Measurements from ENCODE around the gene SRRM3.

DNA sequence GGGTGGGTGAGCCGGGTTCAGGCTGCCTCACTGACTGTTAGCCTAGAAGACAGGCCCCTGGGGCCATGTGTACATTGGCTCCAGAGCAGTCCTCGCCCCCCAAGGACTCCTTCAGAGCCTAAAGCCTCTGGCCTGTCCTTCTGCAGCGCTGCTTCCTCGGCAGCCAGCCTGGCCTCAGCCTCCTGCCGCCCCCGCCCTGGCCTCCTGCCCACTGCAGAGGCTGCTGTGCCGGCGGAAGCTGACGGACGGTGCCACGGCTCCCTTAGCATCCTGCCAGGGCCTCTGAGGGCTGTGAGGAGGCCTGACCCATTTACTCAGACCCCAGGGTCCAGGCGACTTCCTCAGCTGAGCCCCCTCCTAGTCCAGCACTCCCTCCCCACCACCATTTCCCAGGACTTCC lies 4.9 kb downstream of the SRRM3 start:
- TF ChIP-seq, protein P1, sequence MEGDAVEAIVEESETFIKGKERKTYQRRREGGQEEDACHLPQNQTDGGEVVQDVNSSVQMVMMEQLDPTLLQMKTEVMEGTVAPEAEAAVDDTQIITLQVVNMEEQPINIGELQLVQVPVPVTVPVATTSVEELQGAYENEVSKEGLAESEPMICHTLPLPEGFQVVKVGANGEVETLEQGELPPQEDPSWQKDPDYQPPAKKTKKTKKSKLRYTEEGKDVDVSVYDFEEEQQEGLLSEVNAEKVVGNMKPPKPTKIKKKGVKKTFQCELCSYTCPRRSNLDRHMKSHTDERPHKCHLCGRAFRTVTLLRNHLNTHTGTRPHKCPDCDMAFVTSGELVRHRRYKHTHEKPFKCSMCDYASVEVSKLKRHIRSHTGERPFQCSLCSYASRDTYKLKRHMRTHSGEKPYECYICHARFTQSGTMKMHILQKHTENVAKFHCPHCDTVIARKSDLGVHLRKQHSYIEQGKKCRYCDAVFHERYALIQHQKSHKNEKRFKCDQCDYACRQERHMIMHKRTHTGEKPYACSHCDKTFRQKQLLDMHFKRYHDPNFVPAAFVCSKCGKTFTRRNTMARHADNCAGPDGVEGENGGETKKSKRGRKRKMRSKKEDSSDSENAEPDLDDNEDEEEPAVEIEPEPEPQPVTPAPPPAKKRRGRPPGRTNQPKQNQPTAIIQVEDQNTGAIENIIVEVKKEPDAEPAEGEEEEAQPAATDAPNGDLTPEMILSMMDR (IDR thresholded peaks at IDR 0.05; ENCODE audit: low read length), result no peak
- TF ChIP-seq EZH2 (IDR thresholded peaks at IDR 0.05; ENCODE audit: borderline replicate concordance, low read length), result no peak

Data from OCI-LY1 (cell line).